DND-41 (cell line): ENCODE data around the gene PPEF2.

Experiments used
- ATAC-seq: fragments of 200-7000 bp; cut with Tn5 transposase; 3 replicates; pipeline ENCODE4 v1.9.1; 2021; ENCODE audit warnings: low read depth; ENCODE audit not compliant: insufficient read depth
- DNase-seq: peaks from one replicate; pipeline ENCODE4 v3.0.0-alpha.2; 2020
- H2AFZ ChIP-seq: 2 replicates; pipeline ENCODE4 v1.6.0; 2012; ENCODE audit warnings: low read depth, low read length
- H3K27ac ChIP-seq: 2 replicates; pipeline ENCODE4 v1.5.1; 2012; ENCODE audit warnings: low read length, inconsistent platforms
- H3K27me3 ChIP-seq: fragments of 200-600 bp; sonication (generic); 2 replicates; pipeline ENCODE4 v1.6.0; 2012; ENCODE audit warnings: low read length, mild to moderate bottlenecking, inconsistent platforms; ENCODE audit not compliant: insufficient read depth, poor library complexity
- H3K36me3 ChIP-seq: 2 replicates; pipeline ENCODE4 v1.5.1; 2012; ENCODE audit warnings: low read length, inconsistent platforms; ENCODE audit not compliant: insufficient read depth
- H3K4me1 ChIP-seq: 2 replicates; pipeline ENCODE4 v1.5.1; 2012; ENCODE audit warnings: mild to moderate bottlenecking, low read length; ENCODE audit not compliant: insufficient read depth
- H3K4me2 ChIP-seq: 2 replicates; pipeline ENCODE4 v1.6.0; 2012; ENCODE audit warnings: mild to moderate bottlenecking, moderate library complexity, low read length, inconsistent platforms; ENCODE audit not compliant: insufficient read depth
- H3K4me3 ChIP-seq, 2 experiments: fragments of 200-600 bp in 1 of 2; shearing (Covaris generic) in 1 of 2; 2 replicates each; pipeline ENCODE4 v1.5.1; 2012 to 2016; ENCODE audit warnings: inconsistent platforms in 2 of 2, low read length in 2 of 2, mild to moderate bottlenecking in 2 of 2, low read depth in 1 of 2, moderate library complexity in 1 of 2
- H3K79me2 ChIP-seq: 2 replicates; pipeline ENCODE4 v1.6.0; 2012; ENCODE audit warnings: low read length, inconsistent platforms; ENCODE audit not compliant: insufficient read depth
- H3K9ac ChIP-seq: 2 replicates; pipeline ENCODE4 v1.6.0; 2012; ENCODE audit warnings: low read depth, mild to moderate bottlenecking, inconsistent platforms, low read length, moderate library complexity
- H3K9me3 ChIP-seq: 2 replicates; pipeline ENCODE4 v1.5.1; 2012; ENCODE audit warnings: low read length, moderate library complexity, mild to moderate bottlenecking, inconsistent platforms; ENCODE audit not compliant: insufficient read depth, severe bottlenecking
- H4K20me1 ChIP-seq: 2 replicates; pipeline ENCODE4 v1.6.0; 2012; ENCODE audit warnings: low read length; ENCODE audit not compliant: insufficient read depth
- EZH2 ChIP-seq: IDR thresholded peaks from 3 replicates; pipeline ENCODE4 v1.6.1; 2012; ENCODE audit warnings: borderline replicate concordance, low read depth, mild to moderate bottlenecking, moderate library complexity, low read length, inconsistent platforms; ENCODE audit not compliant: severe bottlenecking
- TF ChIP-seq, protein P1 (sequence below): IDR thresholded peaks from 2 replicates; pipeline ENCODE4 v1.5.1; 2012; ENCODE audit warnings: borderline replicate concordance, low read length, moderate library complexity, mild to moderate bottlenecking; ENCODE audit not compliant: poor library complexity, severe bottlenecking; ENCODE audit errors: extremely low read depth

Gene PPEF2

GRCh38 chr4:75860606-75861005, 41.6 kb downstream of the PPEF2 start:
- ATAC-seq = no peak
- no peaks in the 10 kb centered on the region for H3K79me2 ChIP-seq
- DNase-seq = no peak
- no peak overlapping the region for H3K27ac ChIP-seq
- H3K9me3 ChIP-seq = no peaks in the 10 kb centered on the region
- no peak overlapping the region for H3K9ac ChIP-seq
- no peak overlapping the region for H2AFZ ChIP-seq
- no peaks in the 10 kb centered on the region for H3K36me3 ChIP-seq
- TF ChIP-seq, protein P1, sequence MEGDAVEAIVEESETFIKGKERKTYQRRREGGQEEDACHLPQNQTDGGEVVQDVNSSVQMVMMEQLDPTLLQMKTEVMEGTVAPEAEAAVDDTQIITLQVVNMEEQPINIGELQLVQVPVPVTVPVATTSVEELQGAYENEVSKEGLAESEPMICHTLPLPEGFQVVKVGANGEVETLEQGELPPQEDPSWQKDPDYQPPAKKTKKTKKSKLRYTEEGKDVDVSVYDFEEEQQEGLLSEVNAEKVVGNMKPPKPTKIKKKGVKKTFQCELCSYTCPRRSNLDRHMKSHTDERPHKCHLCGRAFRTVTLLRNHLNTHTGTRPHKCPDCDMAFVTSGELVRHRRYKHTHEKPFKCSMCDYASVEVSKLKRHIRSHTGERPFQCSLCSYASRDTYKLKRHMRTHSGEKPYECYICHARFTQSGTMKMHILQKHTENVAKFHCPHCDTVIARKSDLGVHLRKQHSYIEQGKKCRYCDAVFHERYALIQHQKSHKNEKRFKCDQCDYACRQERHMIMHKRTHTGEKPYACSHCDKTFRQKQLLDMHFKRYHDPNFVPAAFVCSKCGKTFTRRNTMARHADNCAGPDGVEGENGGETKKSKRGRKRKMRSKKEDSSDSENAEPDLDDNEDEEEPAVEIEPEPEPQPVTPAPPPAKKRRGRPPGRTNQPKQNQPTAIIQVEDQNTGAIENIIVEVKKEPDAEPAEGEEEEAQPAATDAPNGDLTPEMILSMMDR = no peak
- no peak for TF ChIP-seq EZH2
- H4K20me1 ChIP-seq = no peaks in the 10 kb centered on the region
- no peaks in the 10 kb centered on the region for H3K27me3 ChIP-seq
- H3K4me2 ChIP-seq = no peak overlapping the region
- no peak overlapping the region for H3K4me3 ChIP-seq
- no peaks in the 10 kb centered on the region for H3K4me1 ChIP-seq

GRCh38 chr4:75858721-75859120, 43.5 kb downstream of the PPEF2 start:
- H3K4me1 ChIP-seq = no peaks in the 10 kb centered on the region
- no peaks in the 10 kb centered on the region for H3K27me3 ChIP-seq
- TF ChIP-seq, protein P1 = no peak
- TF ChIP-seq EZH2 = no peak
- H3K9ac ChIP-seq = no peak overlapping the region
- no peaks in the 10 kb centered on the region for H3K79me2 ChIP-seq
- no peak for DNase-seq
- no peak for ATAC-seq
- H3K4me2 ChIP-seq = no peak overlapping the region
- no peak overlapping the region for H2AFZ ChIP-seq
- H3K27ac ChIP-seq = no peak overlapping the region
- no peaks in the 10 kb centered on the region for H4K20me1 ChIP-seq
- H3K4me3 ChIP-seq = no peak overlapping the region
- no peaks in the 10 kb centered on the region for H3K9me3 ChIP-seq
- no peaks in the 10 kb centered on the region for H3K36me3 ChIP-seq

- DNase-seq (peak; percentile 24), ATAC-seq (peak; percentile 52; the same call in 1 of the 3 replicates)
- Histone ChIP-seq H3K36me3 (no peaks in the 10 kb centered on the region), H3K4me2 (no peak overlapping the region), H3K27ac (no peak overlapping the region), H3K4me1 (no peaks in the 10 kb centered on the region), H3K4me3 (no peak overlapping the region), H4K20me1 (no peaks in the 10 kb centered on the region), H3K27me3 (no peaks in the 10 kb centered on the region), H3K9me3 (no peaks in the 10 kb centered on the region), H3K9ac (no peak overlapping the region), H2AFZ (no peak overlapping the region), H3K79me2 (no peaks in the 10 kb centered on the region)
- TF ChIP-seq, protein P1 = no peak
- TF ChIP-seq EZH2 = no peak
Observed at GRCh38 chr4:75849461-75849860, 52.8 kb downstream of the PPEF2 start.

DNA sequence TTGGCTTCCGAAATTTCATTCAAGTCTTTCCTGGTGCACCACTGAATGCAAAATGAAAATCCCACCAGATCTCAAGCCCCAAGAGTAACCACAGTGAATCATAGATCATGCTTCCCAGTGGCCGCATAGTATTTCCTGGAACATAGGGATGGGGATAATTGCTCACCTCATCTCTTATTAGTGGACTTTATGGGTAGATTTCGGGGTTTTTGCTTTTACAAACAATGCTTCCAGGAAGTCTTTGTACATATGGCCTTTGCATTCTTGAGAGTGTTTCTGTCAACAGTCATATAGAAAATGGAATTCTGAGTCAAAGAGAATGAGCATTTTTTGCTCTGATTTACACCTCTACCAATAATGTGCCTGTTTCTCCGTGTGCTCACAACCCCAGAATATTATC, 53.4 kb downstream of the PPEF2 start:
- Histone ChIP-seq H3K9ac (no peak overlapping the region), H3K79me2 (no peaks in the 10 kb centered on the region), H3K9me3 (no peaks in the 10 kb centered on the region), H3K36me3 (no peaks in the 10 kb centered on the region), H3K4me3 (no peak overlapping the region), H3K27ac (no peak overlapping the region), H3K4me2 (no peak overlapping the region), H3K27me3 (no peaks in the 10 kb centered on the region), H3K4me1 (no peaks in the 10 kb centered on the region), H4K20me1 (no peaks in the 10 kb centered on the region), H2AFZ (no peak overlapping the region)
- no peak for DNase-seq
- TF ChIP-seq, protein P1 = no peak
- no peak for TF ChIP-seq EZH2
- no peak for ATAC-seq
